GM19452 (cell line): Measurements from ENCODE around the gene GJD4.

Experiments used
- ATAC-seq: cut with Tn5 transposase; IDR thresholded peaks from one replicate; pipeline ENCODE4 v1.9.1; 2021; ENCODE audit not compliant: unreplicated experiment

GJD4 gene

GRCh38 chr10:35605191-35605590 is at the start of gene GJD4:
TSS of gene GJD4 (plus strand) at chr10:35605341. CDS start at chr10:35605568, 227 bp downstream.
- no peak for ATAC-seq

GRCh38 chr10:35555962-35556930 is 48.9 kb upstream of the GJD4 start:
- no peak for ATAC-seq

GRCh38 chr10:35558276-35558675 is 46.9 kb upstream of the GJD4 start:
- no peak for ATAC-seq

GRCh38 chr10:35559416-35559815 is 45.7 kb upstream of the GJD4 start:
- no peak for ATAC-seq

- no peak for ATAC-seq
These were observed 43.4 kb upstream of the GJD4 start for GRCh38 chr10:35561715-35562114.

GRCh38 chr10:35562427-35562826 is 42.7 kb upstream of the GJD4 start:
- ATAC-seq: no peak

GRCh38 chr10:35563261-35563891 is 41.8 kb upstream of the GJD4 start:
- peak; percentile 56 for ATAC-seq

GRCh38 chr10:35564341-35564968 is 40.7 kb upstream of the GJD4 start:
- ATAC-seq: no peak

GRCh38 chr10:35565602-35566081 is 39.5 kb upstream of the GJD4 start:
- no peak for ATAC-seq

- no peak for ATAC-seq
These were observed 37.2 kb upstream of the GJD4 start for GRCh38 chr10:35567951-35568350.

- no peak for ATAC-seq
These were observed 36.6 kb upstream of the GJD4 start for GRCh38 chr10:35568483-35569015.

GRCh38 chr10:35569111-35569707 is 35.9 kb upstream of the GJD4 start:
- ATAC-seq: no peak

GRCh38 chr10:35569836-35570235 is 35.3 kb upstream of the GJD4 start:
- ATAC-seq: no peak

- no peak for ATAC-seq
These were observed 34.7 kb upstream of the GJD4 start for GRCh38 chr10:35570397-35570796.

- ATAC-seq: no peak
These were observed 32.6 kb upstream of the GJD4 start for GRCh38 chr10:35572583-35572982.

- no peak for ATAC-seq
These were observed 31.3 kb upstream of the GJD4 start for GRCh38 chr10:35573796-35574195.

GRCh38 chr10:35574924-35575352 is 30.2 kb upstream of the GJD4 start:
- no peak for ATAC-seq

- no peak for ATAC-seq
These were observed 29.5 kb upstream of the GJD4 start for GRCh38 chr10:35575640-35576039.

- no peak for ATAC-seq
These were observed 28.4 kb upstream of the GJD4 start for GRCh38 chr10:35576730-35577129.

- no peak for ATAC-seq
These were observed 27.1 kb upstream of the GJD4 start for GRCh38 chr10:35577926-35578617.
